GM12874 (cell line): ENCODE results near the gene YIPF1.

Experiments used
- CTCF ChIP-seq: IDR thresholded peaks from 2 replicates; pipeline ENCODE4 v1.5.1; 2011; ENCODE audit warnings: low read depth, mild to moderate bottlenecking, control low read depth, low read length, moderate library complexity; ENCODE audit not compliant: insufficient read depth

The YIPF1 gene

GRCh38 chr1:53810497-53810896 lies 79.1 kb downstream of the YIPF1 start:
- no peak for TF ChIP-seq CTCF

DNA sequence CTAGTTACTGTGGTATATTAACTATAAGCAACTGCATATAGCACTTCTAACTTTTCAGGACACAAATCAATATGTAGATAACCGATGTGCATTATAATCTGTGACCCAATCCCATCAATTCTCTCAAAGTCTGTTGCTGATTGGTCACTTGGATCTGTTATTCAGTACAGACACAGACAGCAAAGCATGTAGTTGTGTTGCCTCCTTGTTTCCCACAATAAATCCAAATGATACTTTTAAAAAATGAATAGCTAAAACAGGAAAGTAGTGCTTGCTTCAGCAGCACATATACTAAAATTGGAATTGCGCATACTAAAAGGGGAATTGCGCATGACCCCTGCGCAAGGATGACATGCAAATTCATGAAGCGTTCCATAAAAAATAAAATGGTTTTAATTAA lies 79.6 kb downstream of the YIPF1 start:
- TF ChIP-seq CTCF: no peak

- no peak for TF ChIP-seq CTCF
Observed at GRCh38 chr1:53807916-53808315, 81.7 kb downstream of the YIPF1 start.

GRCh38 chr1:53804791-53805505 lies 84.6 kb downstream of the YIPF1 start:
- no peak for TF ChIP-seq CTCF

DNA sequence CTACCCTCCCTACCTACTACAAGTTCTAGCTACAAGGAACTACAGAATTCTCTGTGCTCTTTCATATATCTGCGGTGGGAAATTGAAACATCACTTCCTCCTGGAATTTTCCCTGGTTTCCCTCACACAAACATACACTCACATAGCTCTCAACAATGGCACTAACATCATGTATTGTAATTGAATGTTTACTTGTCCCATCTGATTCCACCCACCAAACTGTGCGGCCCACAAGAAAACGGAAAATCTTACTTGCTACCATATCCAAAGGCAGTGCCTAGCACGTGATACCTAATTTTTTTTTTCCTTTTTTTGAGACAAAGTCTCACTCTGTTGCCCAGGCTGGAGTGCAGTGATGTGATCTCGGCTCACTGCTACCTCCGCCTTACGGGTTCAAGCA lies 85.4 kb downstream of the YIPF1 start:
- TF ChIP-seq CTCF: no peak
